Heart left ventricle (tissue), 13 donors: Measurements from ENCODE around the gene PIP5K1C.

Experiments used
- POLR2A ChIP-seq, 2 donors: fragments of 450-650 bp; IDR thresholded peaks; one replicate each; pipeline ENCODE4 v1.6.1; 2017; ENCODE audit warnings: antibody characterized with exemption in 2 of 2, mild to moderate bottlenecking in 2 of 2, moderate library complexity in 2 of 2
- TF ChIP-seq, protein P1 (sequence below), 12 donors: fragments of 200-600 bp; sonication (generic) in 4 of 12; IDR thresholded peaks; one replicate each; pipeline versions ENCODE4 v1.5.0 to v1.8.0; 2018 to 2022; ENCODE audit warnings: antibody characterized with exemption in 12 of 12, mild to moderate bottlenecking in 5 of 12
- donor health status: ischemic (EF 13 %, LVEDD 7.1; RV severe dilation, severe dysfunction).
- donor health status: DM: no; HTN: yes; CAD: no.
- donor health status: DM: no; HTN: no; CAD: no.
- donor health status: ischemic (EF 25% LVEDD 6.9; RV normal size, moderate dysfunction).
- donor health status: ischemic (EF 25% LVEDD 5.7; RV mildly dilated, moderate dysfunction).
- donor health status: ischemic (EF 35%, LVEDD 5.7; RV mildly dilated, moderate dysfunction).
- donor health status: nonischemic (EF 11% LVEDD 7.7; RV severe dilation, severe dysfunction).
- donor health status: DM: yes; HTN: yes; CAD: no.
- donor health status: PGD.
- donor health status: ischemic (EF 29% LVEDD 5.4; RV normal size, mild dysfunction).
- donor health status: nonischemic (EF 23%, LVEDD 6.1; RV moderate dilation, normal function).

DNA sequence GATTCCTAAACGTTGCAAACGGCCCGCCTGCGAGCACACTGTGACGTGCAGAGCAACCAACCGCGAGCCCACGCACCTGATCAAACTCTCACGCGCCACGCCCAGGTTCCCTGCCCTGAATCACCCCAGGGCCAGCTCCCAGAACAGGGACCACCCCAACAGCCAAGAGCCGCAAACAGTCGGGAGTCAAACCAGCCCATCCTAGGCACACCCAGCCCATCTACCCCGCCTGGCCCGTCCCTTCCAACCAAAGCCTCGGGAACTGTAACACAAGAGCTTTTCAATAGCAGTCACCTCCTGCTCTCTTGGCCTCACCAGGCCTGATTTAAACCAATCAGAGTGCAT lies 8.9 kb downstream of the PIP5K1C start:
- no peak for TF ChIP-seq POLR2A (IDR thresholded peaks at IDR 0.05)
- TF ChIP-seq, protein P1, sequence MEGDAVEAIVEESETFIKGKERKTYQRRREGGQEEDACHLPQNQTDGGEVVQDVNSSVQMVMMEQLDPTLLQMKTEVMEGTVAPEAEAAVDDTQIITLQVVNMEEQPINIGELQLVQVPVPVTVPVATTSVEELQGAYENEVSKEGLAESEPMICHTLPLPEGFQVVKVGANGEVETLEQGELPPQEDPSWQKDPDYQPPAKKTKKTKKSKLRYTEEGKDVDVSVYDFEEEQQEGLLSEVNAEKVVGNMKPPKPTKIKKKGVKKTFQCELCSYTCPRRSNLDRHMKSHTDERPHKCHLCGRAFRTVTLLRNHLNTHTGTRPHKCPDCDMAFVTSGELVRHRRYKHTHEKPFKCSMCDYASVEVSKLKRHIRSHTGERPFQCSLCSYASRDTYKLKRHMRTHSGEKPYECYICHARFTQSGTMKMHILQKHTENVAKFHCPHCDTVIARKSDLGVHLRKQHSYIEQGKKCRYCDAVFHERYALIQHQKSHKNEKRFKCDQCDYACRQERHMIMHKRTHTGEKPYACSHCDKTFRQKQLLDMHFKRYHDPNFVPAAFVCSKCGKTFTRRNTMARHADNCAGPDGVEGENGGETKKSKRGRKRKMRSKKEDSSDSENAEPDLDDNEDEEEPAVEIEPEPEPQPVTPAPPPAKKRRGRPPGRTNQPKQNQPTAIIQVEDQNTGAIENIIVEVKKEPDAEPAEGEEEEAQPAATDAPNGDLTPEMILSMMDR (IDR thresholded peaks at IDR 0.05), result no peak
